Keratinocyte (primary cell): Measurements from ENCODE around the gene DISC1.

Experiments used
- CTCF ChIP-seq, 3 experiments: IDR thresholded peaks in 1 of 3; conservative IDR thresholded peaks in 1 of 3; optimal IDR thresholded peaks in 1 of 3; 2 replicates in 2 of 3; 3 replicates in 1 of 3; pipeline versions ENCODE3 to v1.5.1; 2011; ENCODE audit warnings: low read length in 3 of 3, mild to moderate bottlenecking in 3 of 3, moderate library complexity in 2 of 3, control low read depth in 1 of 3, inconsistent platforms in 1 of 3; ENCODE audit not compliant: insufficient read depth in 2 of 3; ENCODE audit errors: extremely low read depth in 1 of 3
- EZH2 ChIP-seq: IDR thresholded peaks from one replicate; pipeline ENCODE4 v1.6.1; 2012; ENCODE audit warnings: inconsistent platforms, mild to moderate bottlenecking, low read length, moderate library complexity

GRCh38 chr1:231931146-231931545, 304.6 kb downstream of the DISC1 start:
- TF ChIP-seq CTCF (optimal IDR thresholded peaks at IDR 0.05 in 1 of 3, IDR thresholded peaks at IDR 0.05 in 1 of 3, conservative IDR thresholded peaks at IDR 0.05 in 1 of 3; ENCODE audit: extremely low read depth in 1 of 3, insufficient read depth in 2 of 3, low read length in 3 of 3) (no peak), EZH2 (no peak)
